GM23248 (cell line): Measurements from ENCODE around the gene MAML3. TPM values are rescaled to one million over a fixed set of nuclear protein-coding genes. Genes with fewer than 3 reads are reported as not detected.

Experiments used
- DNase-seq: peaks from one replicate; pipeline ENCODE4 v3.0.0-alpha.2; 2015
- H2AFZ ChIP-seq: fragments of 200-600 bp; sonication (generic); 2 replicates; pipeline ENCODE4 v1.6.1; 2016; ENCODE audit warnings: antibody characterized with exemption
- H3F3A ChIP-seq: fragments of 200-600 bp; sonication (generic); 2 replicates; pipeline ENCODE4 v1.6.1; 2016; ENCODE audit warnings: mild to moderate bottlenecking, antibody characterized with exemption, mixed run types; ENCODE audit not compliant: insufficient read depth
- H3K27ac ChIP-seq: fragments of 200-600 bp; sonication (generic); 2 replicates; pipeline ENCODE4 v1.5.1; 2016; ENCODE audit warnings: mild to moderate bottlenecking
- H3K27me3 ChIP-seq: fragments of 200-600 bp; sonication (generic); replicated peaks from 2 replicates; pipeline ENCODE4 v1.6.1; 2016; ENCODE audit warnings: mild to moderate bottlenecking; ENCODE audit not compliant: insufficient read depth
- H3K36me3 ChIP-seq: fragments of 200-600 bp; sonication (generic); 2 replicates; pipeline ENCODE4 v1.6.1; 2016; ENCODE audit warnings: low read depth, mild to moderate bottlenecking
- H3K4me1 ChIP-seq: fragments of 200-600 bp; sonication (generic); 2 replicates; pipeline ENCODE4 v1.6.1; 2016; ENCODE audit warnings: mild to moderate bottlenecking; ENCODE audit not compliant: insufficient read depth
- H3K4me2 ChIP-seq: fragments of 200-600 bp; sonication (generic); one replicate; pipeline ENCODE4 v1.6.1; 2016; ENCODE audit warnings: mild to moderate bottlenecking; ENCODE audit not compliant: unreplicated experiment
- H3K4me3 ChIP-seq: fragments of 200-600 bp; sonication (generic); 2 replicates; pipeline ENCODE4 v1.5.1; 2016; ENCODE audit warnings: mild to moderate bottlenecking
- H3K79me2 ChIP-seq: fragments of 200-600 bp; sonication (generic); 2 replicates; pipeline ENCODE4 v1.6.1; 2016; ENCODE audit warnings: mild to moderate bottlenecking; ENCODE audit not compliant: insufficient read depth
- H3K9ac ChIP-seq: fragments of 200-600 bp; sonication (generic); 2 replicates; pipeline ENCODE4 v1.6.1; 2016; ENCODE audit warnings: mild to moderate bottlenecking
- H3K9me2 ChIP-seq: fragments of 200-600 bp; sonication (generic); 2 replicates; pipeline ENCODE4 v1.6.1; 2016; ENCODE audit warnings: mixed run types, mild to moderate bottlenecking, moderate library complexity; ENCODE audit not compliant: insufficient read depth
- H3K9me3 ChIP-seq: fragments of 200-600 bp; sonication (generic); one replicate; pipeline ENCODE4 v1.6.1; 2017; ENCODE audit warnings: low read depth
- H4K20me1 ChIP-seq: fragments of 200-600 bp; sonication (generic); 2 replicates; pipeline ENCODE4 v1.6.0; 2016; ENCODE audit not compliant: insufficient read depth
- EZH2 ChIP-seq: fragments of 200-600 bp; sonication (generic); IDR thresholded peaks from 2 replicates; pipeline ENCODE4 v1.6.1; 2018; ENCODE audit warnings: antibody characterized with exemption, mild to moderate bottlenecking; ENCODE audit not compliant: insufficient read depth, poor library complexity, severe bottlenecking
- EZH2phosphoT487 ChIP-seq: fragments of 200-600 bp; sonication (generic); IDR thresholded peaks from 2 replicates; pipeline ENCODE4 v1.6.1; 2018; ENCODE audit warnings: antibody characterized with exemption, moderate library complexity, mild to moderate bottlenecking, low read depth; ENCODE audit not compliant: insufficient read depth
- WGBS, 2 experiments: methylation state at CpG; one replicate each; pipeline ENCODE4 v1.1.6; 2015 to 2017; ENCODE audit warnings: low lambda C conversion rate in 2 of 2, low coverage in 1 of 2; ENCODE audit errors: missing lambda C conversion rate in 2 of 2; 5-methylcytosine and 5-hydroxymethylcytosine counted together
- in situ Hi-C: fragments of 300-500 bp; cut with MboI; formaldehyde crosslinking; loops from 2 replicates; pipeline ENCODE4 v1.15.0; 2020
- polyA plus RNA-seq: library from polyadenylated mRNA; unstranded; fragments of >200 nt; fragmentation: Nextera tagmentation; extraction: Ambion mirVana; gene quantifications from 2 replicates; pipeline ENCODE4 v1.2.1, GENCODE V29; 2016
- total RNA-seq: library from RNA; depleted of rRNA; stranded (reverse); fragments of >200 nt; shearing (Covaris generic); gene quantifications from 2 replicates; pipeline ENCODE4 v1.2.3, GENCODE V29; 2014

The MAML3 gene
- total and polyA plus RNA-seq, 2 experiments from 2014 or later = 0.96 to 1.5 TPM

DNA sequence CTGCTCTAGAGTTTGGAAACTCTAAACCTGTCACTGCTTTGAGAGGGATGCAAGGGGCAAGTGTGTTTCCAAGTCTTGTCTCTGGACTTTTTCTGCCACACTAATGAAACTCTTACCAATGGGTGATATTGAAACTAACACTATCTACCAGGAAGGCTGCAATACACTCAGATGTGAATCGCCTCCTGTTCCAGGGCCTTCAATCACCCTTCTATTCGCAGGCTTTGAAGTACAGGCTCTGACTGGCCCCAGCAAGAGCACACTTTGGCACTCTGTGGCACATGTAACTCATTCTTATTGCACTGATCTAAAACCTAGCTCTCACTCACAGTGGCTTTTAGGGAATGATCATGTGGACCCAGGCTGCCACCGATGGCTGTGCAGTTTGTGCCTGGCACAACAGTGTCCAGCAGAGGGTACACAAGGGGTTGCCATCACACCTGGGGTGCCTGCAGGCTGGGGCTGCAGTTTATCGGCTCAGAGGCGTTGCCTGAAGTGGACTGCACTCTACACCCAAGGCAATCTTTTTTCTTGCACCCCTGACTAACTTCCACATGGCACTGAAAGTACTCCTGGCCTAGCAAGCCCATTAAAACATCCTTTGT, 277.5 kb downstream of the MAML3 start:
- in situ Hi-C loops = no loop called here

GRCh38 chr4:139875411-139875825, 278.6 kb downstream of the MAML3 start:
- Histone ChIP-seq H3K9me3 (no peaks in the 10 kb centered on the region), H3K27me3 (no peaks in the 10 kb centered on the region), H3K4me2 (no peak overlapping the region), H3K4me3 (no peak overlapping the region), H3K36me3 (no peaks in the 10 kb centered on the region), H3K4me1 (peaks cover 19% of the 10 kb centered on the region), H3K9me2 (no peaks in the 10 kb centered on the region), H3F3A (peaks cover 19% of the 10 kb centered on the region), H3K9ac (no peak overlapping the region), H4K20me1 (no peaks in the 10 kb centered on the region), H2AFZ (no peak overlapping the region), H3K27ac (no peak overlapping the region), H3K79me2 (no peaks in the 10 kb centered on the region)
- DNase-seq = no peak
- 76 to 80% methylated on average over 6 of the region's 6 CpGs for WGBS, 2 experiments
- in situ Hi-C loops = no loop called here
- TF ChIP-seq EZH2 (no peak), EZH2phosphoT487 (no peak)

More for the DNA sequence above, 277.5 kb downstream of the MAML3 start:
- no peaks in the 10 kb centered on the region for H3K9me2 ChIP-seq
- H3K4me3 ChIP-seq = no peak overlapping the region
- no peak overlapping the region for H3K27ac ChIP-seq
- 0 out of 2 replicates have a peak overlapping the region, but pooled peaks have one; percentile 4 for H2AFZ ChIP-seq
- no peaks in the 10 kb centered on the region for H3K27me3 ChIP-seq
- TF ChIP-seq EZH2phosphoT487 (no peak), EZH2 (no peak)
- no peaks in the 10 kb centered on the region for H4K20me1 ChIP-seq
- no peak overlapping the region for H3K4me2 ChIP-seq
- H3K9me3 ChIP-seq = no peaks in the 10 kb centered on the region
- H3K79me2 ChIP-seq = no peaks in the 10 kb centered on the region
- H3K36me3 ChIP-seq = no peaks in the 10 kb centered on the region
- DNase-seq = no peak
- H3K4me1 ChIP-seq = peaks cover 19% of the 10 kb centered on the region
- H3F3A ChIP-seq = peaks cover 17% of the 10 kb centered on the region
- no peak overlapping the region for H3K9ac ChIP-seq
- WGBS, 2 experiments = 61 to 62% methylated on average over 5 of the region's 5 CpGs

GRCh38 chr4:139873111-139873860, 280.7 kb downstream of the MAML3 start:
- no peak overlapping the region for H3K9ac ChIP-seq
- no peaks in the 10 kb centered on the region for H3K9me3 ChIP-seq
- in situ Hi-C loops = no loop called here
- no peaks in the 10 kb centered on the region for H3K79me2 ChIP-seq
- TF ChIP-seq EZH2phosphoT487 (no peak), EZH2 (no peak)
- peaks cover 19% of the 10 kb centered on the region for H3F3A ChIP-seq
- no peaks in the 10 kb centered on the region for H3K9me2 ChIP-seq
- peak overlapping the region; percentile 53 for H3K4me2 ChIP-seq
- H4K20me1 ChIP-seq = no peaks in the 10 kb centered on the region
- H3K27ac ChIP-seq = peak overlapping the region; percentile 88
- no peak overlapping the region for H3K4me3 ChIP-seq
- no peaks in the 10 kb centered on the region for H3K27me3 ChIP-seq
- peaks cover 19% of the 10 kb centered on the region for H3K4me1 ChIP-seq
- peak; percentile 54 for DNase-seq
- 90 to 96% methylated on average over 4 of the region's 4 CpGs for WGBS, 2 experiments
- no peaks in the 10 kb centered on the region for H3K36me3 ChIP-seq
- no peak overlapping the region for H2AFZ ChIP-seq

GRCh38 chr4:139872274-139872673, 281.7 kb downstream of the MAML3 start:
- no peaks in the 10 kb centered on the region for H3K79me2 ChIP-seq
- no peaks in the 10 kb centered on the region for H3K9me3 ChIP-seq
- H3K36me3 ChIP-seq = no peaks in the 10 kb centered on the region
- WGBS, 2 experiments = 4 to 24% methylated on average over 2 of the region's 2 CpGs
- H3K4me1 ChIP-seq = peaks cover 19% of the 10 kb centered on the region
- peaks cover 19% of the 10 kb centered on the region for H3F3A ChIP-seq
- in situ Hi-C loops = no loop called here
- peak; percentile 97 for DNase-seq
- H3K9ac ChIP-seq = peak overlapping the region; percentile 56
- H3K27ac ChIP-seq = peak overlapping the region; percentile 88
- no peaks in the 10 kb centered on the region for H3K9me2 ChIP-seq
- H2AFZ ChIP-seq = no peak overlapping the region; the same call in 1 of the 2 replicates
- no peaks in the 10 kb centered on the region for H3K27me3 ChIP-seq
- no peaks in the 10 kb centered on the region for H4K20me1 ChIP-seq
- H3K4me3 ChIP-seq = peak overlapping the region; percentile 31; the same call in 1 of the 2 replicates
- TF ChIP-seq EZH2phosphoT487 (no peak), EZH2 (no peak)
- H3K4me2 ChIP-seq = peak overlapping the region; percentile 53
